Measurements from ENCODE around the gene OLFM1.

OLFM1 gene

DNA sequence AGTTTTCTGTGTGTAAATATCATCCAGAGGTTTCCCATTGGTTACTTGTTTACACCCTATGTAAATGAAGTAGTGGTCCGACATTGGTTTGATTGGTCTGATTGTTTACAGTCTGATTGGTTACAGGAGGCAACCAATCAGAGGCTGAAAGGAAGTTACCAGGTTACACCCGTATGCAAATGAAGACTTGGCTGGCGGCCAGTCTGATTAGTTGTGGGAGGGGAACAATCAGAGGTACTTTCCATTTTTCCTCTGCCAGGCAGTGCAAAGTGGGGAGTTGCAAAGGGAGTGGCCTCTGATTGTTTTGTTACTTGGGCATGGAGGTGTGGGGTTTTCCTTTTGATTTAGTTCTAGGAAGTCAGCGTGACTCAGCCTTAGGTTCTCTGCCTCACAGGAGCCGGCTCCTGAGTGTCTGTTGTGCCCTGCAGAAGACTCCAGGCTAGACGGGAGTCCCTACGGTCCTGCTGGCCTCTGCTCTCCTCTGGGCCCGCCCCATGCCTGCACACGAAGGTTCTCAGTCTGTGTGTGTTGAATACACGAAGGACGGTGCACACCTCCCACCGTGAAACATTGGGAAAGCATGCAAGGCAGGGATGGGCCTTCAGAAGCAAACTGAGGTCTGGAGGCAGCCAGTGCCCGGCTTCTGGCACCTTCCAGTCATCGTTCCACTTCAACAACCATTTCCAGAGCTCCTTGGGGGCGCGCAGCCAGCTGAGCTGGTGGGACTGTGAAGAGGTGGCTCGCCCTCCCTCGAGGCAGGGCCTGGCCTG, 42.9 kb downstream of the OLFM1 start:
- no peak for DNase-seq (ENCODE audit: extremely low read depth, low read depth)
- TF ChIP-seq, protein P1, sequence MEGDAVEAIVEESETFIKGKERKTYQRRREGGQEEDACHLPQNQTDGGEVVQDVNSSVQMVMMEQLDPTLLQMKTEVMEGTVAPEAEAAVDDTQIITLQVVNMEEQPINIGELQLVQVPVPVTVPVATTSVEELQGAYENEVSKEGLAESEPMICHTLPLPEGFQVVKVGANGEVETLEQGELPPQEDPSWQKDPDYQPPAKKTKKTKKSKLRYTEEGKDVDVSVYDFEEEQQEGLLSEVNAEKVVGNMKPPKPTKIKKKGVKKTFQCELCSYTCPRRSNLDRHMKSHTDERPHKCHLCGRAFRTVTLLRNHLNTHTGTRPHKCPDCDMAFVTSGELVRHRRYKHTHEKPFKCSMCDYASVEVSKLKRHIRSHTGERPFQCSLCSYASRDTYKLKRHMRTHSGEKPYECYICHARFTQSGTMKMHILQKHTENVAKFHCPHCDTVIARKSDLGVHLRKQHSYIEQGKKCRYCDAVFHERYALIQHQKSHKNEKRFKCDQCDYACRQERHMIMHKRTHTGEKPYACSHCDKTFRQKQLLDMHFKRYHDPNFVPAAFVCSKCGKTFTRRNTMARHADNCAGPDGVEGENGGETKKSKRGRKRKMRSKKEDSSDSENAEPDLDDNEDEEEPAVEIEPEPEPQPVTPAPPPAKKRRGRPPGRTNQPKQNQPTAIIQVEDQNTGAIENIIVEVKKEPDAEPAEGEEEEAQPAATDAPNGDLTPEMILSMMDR (IDR thresholded peaks at IDR 0.05; ENCODE audit: low read depth, low read length), result no peak

DNA sequence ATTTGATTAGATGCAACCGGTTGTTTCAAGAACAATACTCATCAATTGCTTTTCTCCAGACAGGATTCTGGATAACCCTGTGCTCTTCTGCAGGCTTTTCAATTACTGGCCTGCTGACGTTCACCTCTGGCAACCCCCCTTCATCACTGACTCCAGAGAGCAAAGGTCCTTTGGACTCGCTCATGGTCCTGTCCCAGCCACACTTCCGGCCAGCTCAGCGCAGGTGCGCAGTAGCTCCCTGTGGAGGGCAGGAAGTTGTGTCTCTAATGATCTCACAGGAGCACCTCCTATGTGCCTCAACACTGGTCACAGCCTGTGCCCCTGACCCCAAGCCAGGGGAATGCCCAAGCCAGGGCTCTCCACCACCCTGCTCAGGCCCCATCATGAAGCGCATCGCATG, 44.0 kb downstream of the OLFM1 start:
- no peak for DNase-seq (ENCODE audit: extremely low read depth, low read depth)
- TF ChIP-seq, protein P1 (IDR thresholded peaks at IDR 0.05; ENCODE audit: low read depth, low read length), result no peak

DNA sequence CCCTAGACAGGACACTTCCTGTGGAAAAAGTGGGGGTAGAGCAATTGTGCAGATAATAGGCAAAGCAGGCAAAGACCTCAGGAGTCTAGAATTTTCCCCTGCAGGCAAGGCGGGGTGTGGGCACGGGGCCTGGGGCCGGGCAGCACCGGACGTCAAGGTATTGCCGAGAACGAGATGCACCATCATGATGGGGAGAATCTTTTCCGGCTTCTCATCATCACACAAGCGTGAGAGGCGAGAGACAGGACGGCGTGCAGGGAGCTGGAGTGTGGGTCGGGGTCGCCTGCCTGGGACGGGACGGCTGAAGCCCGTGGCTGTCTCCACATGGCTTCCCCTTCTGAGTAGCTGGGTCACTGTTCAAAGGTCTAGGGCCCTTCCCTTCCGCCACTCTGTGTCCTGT, 44.5 kb downstream of the OLFM1 start:
- TF ChIP-seq, protein P1 (IDR thresholded peaks at IDR 0.05; ENCODE audit: low read depth, low read length), result no peak
- DNase-seq (ENCODE audit: extremely low read depth, low read depth), result no peak

DNA sequence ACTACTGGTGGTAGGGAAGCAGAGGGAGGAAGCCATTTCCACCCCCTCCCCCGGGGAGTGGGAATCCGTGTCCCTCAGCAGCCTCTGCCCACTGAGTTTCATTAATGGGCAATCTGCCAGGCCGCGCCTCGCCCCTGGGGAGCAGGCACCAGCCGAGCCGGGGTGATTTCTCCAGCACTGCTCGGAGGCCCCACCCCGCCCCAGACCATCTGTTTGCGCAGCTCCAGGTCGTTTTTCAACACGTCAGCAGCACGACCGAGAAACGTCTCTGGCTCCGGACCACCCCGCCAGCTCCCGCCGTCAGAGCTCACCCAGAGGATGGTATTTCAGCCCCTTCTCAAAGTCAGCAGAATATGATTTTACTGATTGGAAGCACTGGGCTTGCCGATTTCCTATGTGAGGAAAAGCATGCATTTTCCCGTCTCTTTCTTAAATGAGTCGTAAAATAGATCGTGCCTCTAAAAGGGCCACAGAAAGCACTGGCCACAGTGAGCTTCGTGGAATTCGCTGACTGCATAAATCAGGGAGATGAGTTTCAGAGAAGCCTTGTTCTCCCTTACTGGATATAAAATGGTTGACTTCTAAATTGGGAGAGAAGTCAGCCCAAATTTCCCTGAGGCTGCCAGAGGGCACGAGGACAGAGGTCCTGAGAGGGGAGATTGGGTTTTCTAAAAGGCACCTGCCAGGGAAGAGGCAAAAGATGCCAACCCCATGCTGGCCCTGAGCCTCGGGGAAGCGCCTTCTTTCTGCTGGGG, 47.0 kb downstream of the OLFM1 start:
- TF ChIP-seq, protein P1 (IDR thresholded peaks at IDR 0.05; ENCODE audit: low read depth, low read length), result no peak
- no peak for DNase-seq (ENCODE audit: extremely low read depth, low read depth)

DNA sequence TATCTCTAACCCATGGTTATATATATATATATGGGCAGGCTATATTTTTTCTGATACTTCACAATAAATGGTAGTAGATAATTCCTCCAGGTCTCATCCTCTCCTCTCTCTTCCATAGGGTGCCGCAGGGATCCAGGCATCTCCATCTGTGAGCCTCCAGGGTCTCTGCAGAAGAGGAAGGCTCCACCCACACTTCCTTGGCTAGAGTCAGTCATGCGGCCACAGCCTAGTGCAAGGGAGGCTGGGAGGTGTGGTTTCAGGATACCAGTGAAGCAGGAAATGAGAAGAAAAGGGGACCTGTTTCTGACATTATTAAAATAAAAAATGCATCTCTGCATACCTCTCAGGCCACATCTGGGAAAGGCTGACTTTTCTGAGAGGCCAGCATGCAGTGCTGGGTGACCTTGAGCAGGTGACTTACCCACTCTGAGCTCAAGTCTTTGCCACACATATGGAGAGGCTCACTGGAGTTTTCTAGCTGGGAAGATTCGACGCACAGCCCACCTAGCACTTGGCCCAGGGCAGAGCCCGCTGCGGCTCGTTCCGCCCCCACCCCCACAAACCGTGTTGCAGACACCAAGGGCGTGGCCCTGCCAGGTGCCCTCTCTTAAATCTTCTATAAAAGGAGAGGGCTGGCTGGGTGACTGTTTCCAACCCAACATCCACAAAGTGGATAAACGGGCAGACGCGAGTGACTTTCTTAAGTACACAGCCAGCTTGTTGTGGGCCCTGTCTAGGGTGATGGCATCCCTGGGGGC, 47.9 kb downstream of the OLFM1 start:
- TF ChIP-seq, protein P1 (IDR thresholded peaks at IDR 0.05; ENCODE audit: low read depth, low read length), result no peak

DNA sequence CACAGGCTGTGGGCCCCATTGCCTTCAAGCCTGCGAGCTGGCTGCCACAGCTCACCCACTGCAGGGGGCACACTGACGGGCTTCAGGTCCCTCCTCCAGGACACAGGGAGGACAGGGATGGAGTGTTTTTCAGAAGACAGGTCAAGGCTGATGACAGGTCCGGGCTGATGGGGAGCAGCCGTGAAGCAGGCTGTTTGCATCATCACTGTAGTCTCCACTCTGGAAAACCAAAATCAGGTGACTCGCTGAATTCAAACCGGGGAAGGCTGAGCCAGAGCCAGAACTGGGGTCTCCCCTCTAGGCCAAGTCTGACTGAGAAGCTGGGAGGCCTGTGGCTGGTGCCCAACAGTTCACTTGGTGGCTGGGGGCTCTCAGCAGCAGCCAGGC, 48.5 kb downstream of the OLFM1 start:
- no peak for DNase-seq (ENCODE audit: extremely low read depth, low read depth)
- TF ChIP-seq, protein P1 (IDR thresholded peaks at IDR 0.05; ENCODE audit: low read depth, low read length), result no peak

More for the DNA sequence above, 47.9 kb downstream of the OLFM1 start:
- DNase-seq (ENCODE audit: extremely low read depth, low read depth), result no peak
